ENCODE measurements around the gene EXOC6B.

The EXOC6B gene

GRCh38 chr2:72676341-72677025 lies 149.3 kb downstream of the EXOC6B start:
- Histone ChIP-seq H3K4me3 (ENCODE audit: low read depth, low read length) (no peak overlapping the region), H3K36me3 (ENCODE audit: control insufficient read depth in 2 of 2, insufficient read depth in 1 of 2, low read length in 2 of 2) (no peaks in the 10 kb centered on the region), H3K4me1 (ENCODE audit: control insufficient read depth, insufficient read depth, low read length) (peaks cover 9% of the 10 kb centered on the region), H3K9me3 (ENCODE audit: control insufficient read depth, insufficient read depth, low read depth, low read length) (no peaks in the 10 kb centered on the region), H3K27ac (ENCODE audit: extremely low read depth, low read depth, low read length) (no peak overlapping the region)
- ChIA-PET POLR2A (no interaction called here), CTCF (no interaction called here)
- TF ChIP-seq ZNF146 (tag by site-specific recombination; IDR thresholded peaks at IDR 0.05) = no peak
- TF ChIP-seq PRDM2 (tag by site-specific recombination; IDR thresholded peaks at IDR 0.05; ENCODE audit: borderline replicate concordance) = no peak
- peak; percentile 36; the same call in 1 of the 2 replicates for TF ChIP-seq PRDM6 (tag by site-specific recombination; IDR thresholded peaks at IDR 0.05)
- TF ChIP-seq ZNF391 (tag by site-specific recombination; IDR thresholded peaks at IDR 0.05; ENCODE audit: borderline replicate concordance, low read depth) = no peak
- TF ChIP-seq HIC1 (tag by site-specific recombination; IDR thresholded peaks at IDR 0.05) = no peak
- peak; percentile 40 for TF ChIP-seq FEZF1 (tag by site-specific recombination; IDR thresholded peaks at IDR 0.05)

GRCh38 chr2:72674982-72675915 lies 150.6 kb downstream of the EXOC6B start:
- ChIA-PET CTCF (interaction anchor here (0.6 kb wide), 2 partner anchors 12 to 187 kb away, joined by 3 to 5 read pairs; no protein-coding TSS in a partner anchor), POLR2A (interaction anchor here (0.5 kb wide), 1 partner anchor 467 kb away, joined by 3 read pairs; no protein-coding TSS in a partner anchor)
- peaks cover 9% of the 10 kb centered on the region for H3K4me1 ChIP-seq (ENCODE audit: control insufficient read depth, insufficient read depth, low read length)
- no peak overlapping the region for H3K4me3 ChIP-seq (ENCODE audit: low read depth, low read length)
- H3K36me3 ChIP-seq (ENCODE audit: control insufficient read depth in 2 of 2, insufficient read depth in 1 of 2, low read length in 2 of 2) = no peaks in the 10 kb centered on the region
- H3K9me3 ChIP-seq (ENCODE audit: control insufficient read depth, insufficient read depth, low read depth, low read length) = no peaks in the 10 kb centered on the region
- H3K27ac ChIP-seq (ENCODE audit: extremely low read depth, low read depth, low read length) = no peak overlapping the region
- TF ChIP-seq ZNF571 (tag by site-specific recombination; IDR thresholded peaks at IDR 0.05) (no peak), GLI2 (tag by site-specific recombination; IDR thresholded peaks at IDR 0.05; ENCODE audit: borderline replicate concordance, low read depth) (no peak), ZXDB (tag by site-specific recombination; IDR thresholded peaks at IDR 0.05) (no peak), ZNF624 (tag by site-specific recombination; IDR thresholded peaks at IDR 0.05) (no peak), SP2 (tag by site-specific recombination; IDR thresholded peaks at IDR 0.05) (no peak), ZBTB6 (tag by site-specific recombination; IDR thresholded peaks at IDR 0.05) (no peak), ZNF830 (tag by site-specific recombination; IDR thresholded peaks at IDR 0.05; ENCODE audit: low read depth) (no peak), ZSCAN23 (tag by site-specific recombination; IDR thresholded peaks at IDR 0.05) (no peak), BCL6B (tag by site-specific recombination; IDR thresholded peaks at IDR 0.05) (no peak), TRIM28 (IDR thresholded peaks at IDR 0.05; ENCODE audit: borderline replicate concordance, low read length) (no peak), ZNF549 (tag by site-specific recombination; IDR thresholded peaks at IDR 0.05) (no peak), ZNF501 (tag by site-specific recombination; IDR thresholded peaks at IDR 0.05) (no peak), ZNF777 (tag by site-specific recombination; IDR thresholded peaks at IDR 0.05; ENCODE audit: borderline replicate concordance) (no peak), ZNF837 (tag by site-specific recombination; IDR thresholded peaks at IDR 0.05) (no peak)
